Gastrocnemius medialis (tissue), 4 donors: ENCODE measurements around the gene AAR2.

Source experiments
- CTCF ChIP-seq, 5 experiments: fragments of 450-650 bp in 3 of 5; fragments of 200-600 bp in 2 of 5; sonication (generic) in 2 of 5; IDR thresholded peaks in 4 of 5; conservative IDR thresholded peaks in 1 of 5; 1 replicate in 4 of 5; 2 replicates in 1 of 5; pipeline ENCODE4 v1.5.1; 2016 to 2019; ENCODE audit warnings: antibody characterized with exemption in 5 of 5, mild to moderate bottlenecking in 3 of 5, moderate library complexity in 3 of 5
- POLR2A ChIP-seq, 2 donors: fragments of 450-650 bp; IDR thresholded peaks; one replicate each; pipeline ENCODE4 v1.6.1; 2017; ENCODE audit warnings: antibody characterized with exemption in 2 of 2, mild to moderate bottlenecking in 2 of 2, moderate library complexity in 2 of 2

GRCh38 chr20:36208257-36208656 is 28.0 kb upstream of the AAR2 start:
- TF ChIP-seq CTCF (IDR thresholded peaks at IDR 0.05 in 4 of 5, conservative IDR thresholded peaks at IDR 0.05 in 1 of 5), result no peak
- no peak for TF ChIP-seq POLR2A (IDR thresholded peaks at IDR 0.05)
